Activated T-cell treated with anti-CD3 and anti-CD28 coated beads, Interleukin-2, amount 50 U/mL, for 4 hours (primary cell): ENCODE results near the gene FN3K. TPM values are rescaled to one million over a fixed set of nuclear protein-coding genes. Genes with fewer than 3 reads are reported as not detected.
"Not testable (repeated sequence)": the region's sequence is repeated elsewhere in the genome, so short reads cannot be mapped to it uniquely, and the experiment has no call there.

ENCODE experiments used
- ATAC-seq, 2 donors: fragments of 200-7000 bp; cut with Tn5 transposase; one replicate each; pipeline ENCODE4 v1.10.0; 2021
- DNase-seq: peaks from one replicate; pipeline ENCODE4 v3.0.0-alpha.2; 2020
- H3K27me3 Mint-ChIP-seq: one replicate; pipeline ENCODE4 v1.8.0; 2021; ENCODE audit warnings: low read depth, mixed read lengths
- H3K36me3 Mint-ChIP-seq: one replicate; pipeline ENCODE4 v1.8.0; 2022; ENCODE audit warnings: mixed read lengths; ENCODE audit not compliant: insufficient read depth
- H3K4me1 Mint-ChIP-seq: one replicate; pipeline ENCODE4 v1.8.0; 2021; ENCODE audit warnings: low read depth, mixed read lengths
- H3K4me3 Mint-ChIP-seq: one replicate; pipeline ENCODE4 v1.8.0; 2021; ENCODE audit warnings: mild to moderate bottlenecking, moderate library complexity, mixed read lengths
- H3K9me3 Mint-ChIP-seq: one replicate; pipeline ENCODE4 v1.8.0; 2021; ENCODE audit warnings: mixed read lengths
- total RNA-seq, 3 donors: library from RNA; stranded (reverse); gene quantifications; one replicate each; pipeline ENCODE4 v1.2.1, GENCODE V29; 2021

FN3K gene
- total RNA-seq, 3 donors from 2014 or later, result 0.79 to 1.3 (median 1.0) TPM

GRCh38 chr17:82785581-82785980 is 50.2 kb downstream of the FN3K start:
- H3K9me3 Mint-ChIP-seq, H3K4me3 Mint-ChIP-seq, H3K27me3 Mint-ChIP-seq, ATAC-seq, DNase-seq, H3K36me3 Mint-ChIP-seq: not testable (repeated sequence)
- peaks cover 12% of the 10 kb centered on the region for H3K4me1 Mint-ChIP-seq

DNA sequence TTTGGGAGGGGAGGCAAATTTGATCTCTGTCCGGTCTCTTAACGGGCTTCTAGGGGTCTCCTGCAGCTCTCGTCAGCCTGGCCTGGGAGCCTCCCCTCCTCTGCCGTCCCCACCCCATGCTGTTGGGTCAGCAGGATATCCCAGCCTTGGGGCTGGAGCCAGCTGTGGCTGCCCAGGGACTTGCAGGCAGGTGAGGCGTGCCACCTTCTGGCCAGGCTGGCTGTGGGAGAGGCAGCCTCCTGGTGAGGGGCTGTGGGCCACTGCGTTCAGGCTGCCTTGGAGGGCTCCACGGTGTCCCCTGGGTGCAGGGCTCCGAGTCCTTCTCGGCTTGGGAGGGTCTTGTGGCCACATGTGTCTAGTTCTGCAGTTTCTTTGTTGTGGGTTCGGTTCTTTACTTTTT is 51.0 kb downstream of the FN3K start:
- Mint-ChIP-seq H3K27me3 (no peaks in the 10 kb centered on the region), H3K36me3 (peaks cover 8% of the 10 kb centered on the region), H3K4me3 (no peak overlapping the region), H3K9me3 (no peaks in the 10 kb centered on the region), H3K4me1 (peaks cover 12% of the 10 kb centered on the region)
- no peak for ATAC-seq
- DNase-seq, result no peak

DNA sequence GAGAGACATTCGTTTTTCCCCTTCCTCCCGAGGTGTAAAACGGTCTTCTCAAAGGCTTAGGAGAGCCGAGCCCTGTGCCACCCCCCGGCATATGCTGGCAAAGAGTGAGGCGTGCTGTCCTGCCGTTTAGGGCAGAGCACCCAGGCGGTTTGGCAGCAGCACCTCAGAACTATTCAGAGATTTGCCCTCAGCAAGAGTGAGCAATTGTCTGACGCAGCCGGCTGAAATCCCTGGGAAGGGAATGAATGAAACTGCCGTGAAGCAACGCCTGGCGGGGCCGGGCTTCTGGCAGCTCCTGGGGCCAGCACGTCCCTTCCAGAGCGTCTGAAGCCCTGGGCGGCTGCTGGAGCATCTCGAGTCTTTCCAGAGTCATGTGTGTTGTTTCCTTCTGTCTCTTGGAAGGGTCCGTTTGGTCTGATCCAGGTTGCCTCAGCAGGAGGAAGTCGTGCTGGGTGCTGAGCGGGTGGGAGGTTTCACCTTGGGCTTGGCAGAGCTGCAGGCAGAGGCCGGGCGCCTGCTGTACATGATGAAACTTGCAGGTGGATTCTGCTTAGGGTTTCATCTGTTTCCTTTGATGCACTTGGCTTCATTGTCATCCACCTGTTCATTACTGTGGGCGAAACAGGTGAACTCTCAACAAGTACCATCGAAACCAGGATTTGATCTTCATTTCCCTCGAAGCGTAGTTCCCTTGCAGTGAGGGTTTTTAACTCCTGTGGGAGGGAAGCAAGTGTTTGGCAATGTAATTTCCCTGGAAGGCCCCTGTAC is 51.9 kb downstream of the FN3K start:
- no peak overlapping the region for H3K4me3 Mint-ChIP-seq
- ATAC-seq, result no peak
- H3K9me3 Mint-ChIP-seq, result no peaks in the 10 kb centered on the region
- peaks cover 7% of the 10 kb centered on the region for H3K4me1 Mint-ChIP-seq
- H3K27me3 Mint-ChIP-seq, result no peaks in the 10 kb centered on the region
- DNase-seq, result no peak
- peaks cover 10% of the 10 kb centered on the region for H3K36me3 Mint-ChIP-seq

DNA sequence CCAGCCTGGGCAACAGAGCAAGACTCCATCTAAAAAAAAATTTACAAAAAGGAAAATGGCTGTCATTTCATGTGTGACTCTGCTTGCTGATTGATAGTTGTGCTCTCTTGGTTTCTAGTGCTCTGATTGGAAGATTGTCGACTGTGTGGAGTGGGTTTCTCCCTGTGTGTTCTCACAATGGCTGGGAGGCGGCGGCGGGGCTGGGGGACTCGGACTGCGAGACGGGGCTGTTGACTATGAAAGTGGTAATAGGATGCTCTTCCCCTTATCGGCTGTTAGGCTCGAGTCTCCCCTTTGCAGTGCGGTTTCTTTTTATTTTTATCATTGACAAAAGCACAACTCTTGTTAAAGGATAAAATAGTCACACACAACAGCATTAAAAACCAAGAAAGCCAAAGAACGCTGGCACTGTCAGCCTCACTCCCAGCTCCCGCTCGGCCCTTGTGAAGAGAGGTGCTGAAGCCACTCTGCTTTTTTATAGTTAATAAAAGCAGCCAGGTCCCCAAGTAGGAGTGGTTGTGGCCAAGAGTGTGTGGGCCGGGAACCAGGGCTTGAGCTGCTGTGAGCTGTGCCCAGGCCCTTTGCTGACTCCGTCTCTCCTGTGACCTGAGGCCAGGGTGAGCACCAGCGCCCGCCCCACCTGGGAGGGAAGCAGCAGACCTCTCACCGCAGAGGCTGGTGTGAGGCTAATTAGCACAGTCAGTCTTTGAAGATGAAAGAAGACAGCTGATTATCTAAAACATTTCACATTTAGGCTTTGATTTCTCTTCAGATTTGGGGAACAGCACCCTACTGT is 53.0 kb downstream of the FN3K start:
- DNase-seq (no peak), ATAC-seq (no peak)
- H3K4me3 Mint-ChIP-seq, result no peak overlapping the region
- H3K4me1 Mint-ChIP-seq, result no peaks in the 10 kb centered on the region
- no peaks in the 10 kb centered on the region for H3K9me3 Mint-ChIP-seq
- peaks cover 10% of the 10 kb centered on the region for H3K36me3 Mint-ChIP-seq
- no peaks in the 10 kb centered on the region for H3K27me3 Mint-ChIP-seq

DNA sequence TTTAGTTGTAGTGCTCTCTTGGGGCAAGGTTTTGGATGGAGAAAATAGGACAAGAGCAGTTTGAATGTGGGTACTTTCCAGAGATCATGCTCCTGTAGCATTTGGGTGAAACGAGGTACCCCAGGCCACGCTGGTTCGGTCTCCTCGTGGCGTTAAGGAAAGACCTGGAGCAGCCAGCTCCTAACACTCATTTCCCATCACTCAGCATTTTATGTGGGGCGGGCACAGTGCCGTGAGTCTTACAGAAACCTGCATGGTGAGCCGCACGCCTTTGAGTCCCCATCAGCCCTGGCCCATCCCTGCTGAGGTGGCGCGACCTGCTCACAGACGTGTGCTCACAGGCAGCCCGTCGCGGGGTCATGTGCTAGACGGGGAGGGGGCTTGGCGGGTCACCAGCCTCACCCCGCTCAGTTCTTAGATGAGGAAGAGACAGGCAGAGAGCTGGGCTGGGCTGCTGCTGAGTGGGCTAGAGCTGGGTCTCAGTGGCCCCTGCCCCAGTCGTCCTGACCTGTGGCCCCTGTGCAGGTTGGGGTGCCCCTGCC is 53.7 kb downstream of the FN3K start:
- H3K36me3 Mint-ChIP-seq, result peaks cover 9% of the 10 kb centered on the region
- H3K27me3 Mint-ChIP-seq, result no peaks in the 10 kb centered on the region
- DNase-seq (no peak), ATAC-seq (no peak)
- H3K4me3 Mint-ChIP-seq, result no peak overlapping the region
- H3K9me3 Mint-ChIP-seq, result no peaks in the 10 kb centered on the region
- no peaks in the 10 kb centered on the region for H3K4me1 Mint-ChIP-seq

DNA sequence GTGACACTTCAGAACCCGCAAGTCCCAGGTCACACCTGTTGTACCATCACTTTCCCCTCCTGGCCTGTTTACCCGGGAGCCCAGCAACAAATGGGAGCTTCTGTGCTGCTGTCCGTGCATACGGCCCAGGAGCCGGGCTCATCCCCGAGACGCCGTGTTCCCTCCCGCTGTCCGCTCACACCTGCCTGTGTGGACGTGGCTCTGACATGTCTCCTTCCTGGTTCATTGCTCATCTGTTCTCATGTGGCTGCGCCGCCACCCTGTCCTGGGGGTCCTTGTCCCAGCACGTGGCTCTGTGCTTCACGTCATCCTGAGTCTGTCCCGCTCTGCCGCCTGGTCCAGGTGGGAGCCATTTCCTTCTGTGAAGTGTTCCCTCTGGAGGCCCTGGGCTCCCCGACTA is 54.4 kb downstream of the FN3K start:
- H3K27me3 Mint-ChIP-seq, result no peaks in the 10 kb centered on the region
- H3K4me3 Mint-ChIP-seq, result no peak overlapping the region
- ATAC-seq (no peak), DNase-seq (no peak)
- H3K9me3 Mint-ChIP-seq, result no peaks in the 10 kb centered on the region
- peaks cover 5% of the 10 kb centered on the region for H3K36me3 Mint-ChIP-seq
- no peaks in the 10 kb centered on the region for H3K4me1 Mint-ChIP-seq

GRCh38 chr17:82790391-82790790 is 55.0 kb downstream of the FN3K start:
- H3K36me3 Mint-ChIP-seq, result peaks cover 5% of the 10 kb centered on the region

DNA sequence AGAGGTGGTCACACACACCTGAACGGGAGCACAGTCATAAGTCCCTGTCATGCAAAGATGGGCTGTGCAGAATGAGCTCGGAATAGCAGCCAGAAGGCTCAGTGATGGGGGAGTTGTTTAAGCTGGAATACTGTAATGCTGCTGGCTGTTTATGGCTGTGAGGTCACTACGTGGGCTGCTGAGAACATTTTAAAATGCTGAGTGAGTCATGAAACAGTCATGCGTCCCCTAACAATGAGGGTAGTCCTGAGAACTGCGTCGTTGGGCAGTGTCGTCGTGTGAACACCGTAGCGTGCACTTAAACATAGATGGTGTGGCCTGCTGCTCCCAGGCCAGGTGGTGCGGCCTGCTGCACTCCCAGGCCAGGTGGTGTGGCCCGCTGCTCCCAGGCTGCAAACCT is 56.1 kb downstream of the FN3K start:
- ATAC-seq (no peak), DNase-seq (no peak)
- Mint-ChIP-seq H3K27me3 (no peaks in the 10 kb centered on the region), H3K4me3 (no peak overlapping the region), H3K9me3 (no peaks in the 10 kb centered on the region), H3K4me1 (no peaks in the 10 kb centered on the region), H3K36me3 (peaks cover 5% of the 10 kb centered on the region)

More at GRCh38 chr17:82790391-82790790, 55.0 kb downstream of the FN3K start:
- DNase-seq, result no peak
- Mint-ChIP-seq H3K4me3 (no peak overlapping the region), H3K4me1 (no peaks in the 10 kb centered on the region), H3K9me3 (no peaks in the 10 kb centered on the region), H3K27me3 (no peaks in the 10 kb centered on the region)
- no peak for ATAC-seq

GRCh38 chr17:82793974-82794630 is 58.7 kb downstream of the FN3K start:
- no peak for DNase-seq
- Mint-ChIP-seq H3K27me3 (no peaks in the 10 kb centered on the region), H3K4me1 (no peaks in the 10 kb centered on the region), H3K36me3 (peaks cover 7% of the 10 kb centered on the region), H3K9me3 (no peaks in the 10 kb centered on the region), H3K4me3 (no peak overlapping the region)
- ATAC-seq, result no peak

GRCh38 chr17:82794781-82795482 is 59.5 kb downstream of the FN3K start:
- H3K36me3 Mint-ChIP-seq, result peaks cover 9% of the 10 kb centered on the region
- DNase-seq (no peak), ATAC-seq (no peak)
- no peaks in the 10 kb centered on the region for H3K4me1 Mint-ChIP-seq
- H3K27me3 Mint-ChIP-seq, result no peaks in the 10 kb centered on the region
- no peak overlapping the region for H3K4me3 Mint-ChIP-seq
- no peaks in the 10 kb centered on the region for H3K9me3 Mint-ChIP-seq

GRCh38 chr17:82795615-82796014 is 60.2 kb downstream of the FN3K start:
- no peak overlapping the region for H3K4me3 Mint-ChIP-seq
- H3K4me1 Mint-ChIP-seq, result no peaks in the 10 kb centered on the region
- H3K27me3 Mint-ChIP-seq, result no peaks in the 10 kb centered on the region
- peaks cover 15% of the 10 kb centered on the region for H3K36me3 Mint-ChIP-seq
- DNase-seq (no peak), ATAC-seq (no peak)
- no peaks in the 10 kb centered on the region for H3K9me3 Mint-ChIP-seq

- H3K4me1 Mint-ChIP-seq, result peaks cover 2% of the 10 kb centered on the region
- H3K9me3 Mint-ChIP-seq, result no peaks in the 10 kb centered on the region
- peaks cover 17% of the 10 kb centered on the region for H3K36me3 Mint-ChIP-seq
- H3K4me3 Mint-ChIP-seq, result no peak overlapping the region
- ATAC-seq (no peak), DNase-seq (no peak)
- no peaks in the 10 kb centered on the region for H3K27me3 Mint-ChIP-seq
These were observed 61.6 kb downstream of the FN3K start for GRCh38 chr17:82797061-82797460.

GRCh38 chr17:82798752-82799151 is 63.3 kb downstream of the FN3K start:
- DNase-seq (no peak), ATAC-seq (no peak)
- Mint-ChIP-seq H3K27me3 (no peaks in the 10 kb centered on the region), H3K4me3 (no peak overlapping the region), H3K9me3 (no peaks in the 10 kb centered on the region), H3K4me1 (peaks cover 2% of the 10 kb centered on the region), H3K36me3 (peaks cover 19% of the 10 kb centered on the region)

- Mint-ChIP-seq H3K4me1 (peaks cover 2% of the 10 kb centered on the region), H3K36me3 (peaks cover 19% of the 10 kb centered on the region), H3K4me3 (no peak overlapping the region), H3K27me3 (no peaks in the 10 kb centered on the region), H3K9me3 (no peaks in the 10 kb centered on the region)
- no peak for DNase-seq
- no peak for ATAC-seq
These were observed 64.2 kb downstream of the FN3K start for GRCh38 chr17:82799591-82799990.
